ENCODE results near the gene DNM1. TPM values are rescaled to one million over a fixed set of nuclear protein-coding genes. Genes with fewer than 3 reads are reported as not detected.

Gene DNM1
- total RNA-seq, 2 experiments from 2014 or later: 0.40 to 0.65 TPM

- POLR2A ChIA-PET: no interaction called here
- CTCF ChIA-PET: interaction anchor here (0.6 kb wide), 1 partner anchor 461 kb away, joined by 3 read pairs; no protein-coding TSS in a partner anchor
Observed at GRCh38 chr9:128285033-128285784, 82.0 kb downstream of the DNM1 start.

GRCh38 chr9:128286440-128286839 is 83.3 kb downstream of the DNM1 start:
- POLR2A ChIA-PET: no interaction called here
- CTCF ChIA-PET: no interaction called here

- POLR2A ChIA-PET: no interaction called here
- CTCF ChIA-PET: no interaction called here
Observed at GRCh38 chr9:128288273-128289004, 85.3 kb downstream of the DNM1 start.

GRCh38 chr9:128292009-128292408 is 88.8 kb downstream of the DNM1 start:
- POLR2A ChIA-PET: no interaction called here
- CTCF ChIA-PET: interaction anchor here (0.7 kb wide), 1 partner anchor 119 kb away, joined by 4 read pairs; no protein-coding TSS in a partner anchor

- ChIA-PET CTCF (interaction anchor here (0.7 kb wide), 1 partner anchor 17 kb away, joined by 3 read pairs; no protein-coding TSS in a partner anchor), POLR2A (interaction anchor here (1.0 kb wide), 1 partner anchor 15 kb away, joined by 3 read pairs; no protein-coding TSS in a partner anchor)
Observed at GRCh38 chr9:128293091-128293490, 89.9 kb downstream of the DNM1 start.

- POLR2A ChIA-PET: no interaction called here
- CTCF ChIA-PET: interaction anchor here (0.5 to 2.8 kb wide), 3 partner anchors 47 to 259 kb away, joined by 3 to 17 read pairs (median 3); no protein-coding TSS in a partner anchor
Observed at GRCh38 chr9:128294142-128294541, 91.0 kb downstream of the DNM1 start.

- POLR2A ChIA-PET: no interaction called here
- CTCF ChIA-PET: interaction anchor here (0.9 to 2.8 kb wide), 3 partner anchors 45 to 60 kb away, joined by 3 to 17 read pairs (median 3); no protein-coding TSS in a partner anchor
Observed at GRCh38 chr9:128296340-128297220, 93.4 kb downstream of the DNM1 start.

GRCh38 chr9:128297221-128297773 is 94.1 kb downstream of the DNM1 start:
- ChIA-PET CTCF (interaction anchor here (1.3 to 1.4 kb wide), 2 partner anchors 48 to 59 kb away, joined by 3 read pairs; no protein-coding TSS in a partner anchor), POLR2A (no interaction called here)

- ChIA-PET CTCF (interaction anchor here (1.4 kb wide), 1 partner anchor 46 kb away, joined by 3 read pairs; no protein-coding TSS in a partner anchor), POLR2A (no interaction called here)
Observed at GRCh38 chr9:128298535-128299482, 95.6 kb downstream of the DNM1 start.

GRCh38 chr9:128304136-128304970 is 101.2 kb downstream of the DNM1 start:
- ChIA-PET CTCF (interaction anchor here (0.5 kb wide), 1 partner anchor 162 kb away, joined by 3 read pairs; no protein-coding TSS in a partner anchor), POLR2A (no interaction called here)

Other genes starting within 250 kb of the DNM1 start
- gene EEIG1, start 222.4 kb upstream of the DNM1 start, total RNA-seq: 10 to 100 TPM; 47.3 to 48.5 TPM
- gene NAIF1, start 136.1 kb upstream of the DNM1 start, total RNA-seq: 10 to 100 TPM; 13.3 to 15.1 TPM
- 10 to 100 TPM; 15.5 to 16.0 TPM for gene SLC25A25, start 135.1 kb upstream of the DNM1 start, total RNA-seq
- 10 to 100 TPM; 68.3 to 68.6 TPM for gene PTGES2, start 75.7 kb upstream of the DNM1 start, total RNA-seq
- not detected for gene LCN2, start 53.9 kb upstream of the DNM1 start, total RNA-seq
- gene BBLN, start 43.1 kb upstream of the DNM1 start, total RNA-seq: 10 to 100 TPM; 74.3 to 75.8 TPM
- gene CIZ1, start 11.8 kb upstream of the DNM1 start, total RNA-seq: 100 to 1,000 TPM; 115 to 119 TPM
- 10 to 100 TPM; 34.0 to 35.2 TPM for gene GOLGA2, start 72.6 kb downstream of the DNM1 start, total RNA-seq
- 10 to 100 TPM; 18.1 to 19.5 TPM for gene SWI5, start 72.9 kb downstream of the DNM1 start, total RNA-seq
- gene TRUB2, start 119.1 kb downstream of the DNM1 start, total RNA-seq: 10 to 100 TPM; 45.2 to 47.8 TPM
- 10 to 100 TPM; 47.5 to 52.3 TPM for gene COQ4, start 119.5 kb downstream of the DNM1 start, total RNA-seq
- gene SLC27A4, start 137.1 kb downstream of the DNM1 start, total RNA-seq: 10 to 100 TPM; 37.5 to 39.8 TPM
- 10 to 100 TPM; 87.5 to 93.8 TPM for gene URM1, start 168.0 kb downstream of the DNM1 start, total RNA-seq
- 1 to 10 TPM; 2.2 to 2.3 TPM for gene CERCAM, start 217.5 kb downstream of the DNM1 start, total RNA-seq